T-helper 9 cell (primary cell): Measurements from ENCODE around the gene TIMP3.

Source experiments
- DNase-seq: peaks from one replicate; pipeline ENCODE4 v3.0.0-alpha.2; 2020

TIMP3 gene

GRCh38 chr22:32809786-32810554, 8.5 kb downstream of the TIMP3 start:
- no peak for DNase-seq

GRCh38 chr22:32810555-32811133, 9.1 kb downstream of the TIMP3 start:
- DNase-seq, result no peak

- DNase-seq, result no peak
Measured at GRCh38 chr22:32811788-32812545, 10.5 kb downstream of the TIMP3 start.

GRCh38 chr22:32814285-32814860, 12.9 kb downstream of the TIMP3 start:
- DNase-seq, result no peak

- no peak for DNase-seq
Measured at GRCh38 chr22:32815059-32815458, 13.6 kb downstream of the TIMP3 start.

GRCh38 chr22:32815943-32816342, 14.4 kb downstream of the TIMP3 start:
- no peak for DNase-seq

- DNase-seq, result no peak
Measured at GRCh38 chr22:32817137-32817730, 15.7 kb downstream of the TIMP3 start.

GRCh38 chr22:32818446-32819115, 17.1 kb downstream of the TIMP3 start:
- no peak for DNase-seq

- DNase-seq, result no peak
Measured at GRCh38 chr22:32819120-32819519, 17.6 kb downstream of the TIMP3 start.

GRCh38 chr22:32820131-32821119, 18.9 kb downstream of the TIMP3 start:
- DNase-seq, result no peak

GRCh38 chr22:32822179-32822877, 20.8 kb downstream of the TIMP3 start:
- DNase-seq, result no peak

GRCh38 chr22:32823024-32823730, 21.7 kb downstream of the TIMP3 start:
- DNase-seq, result no peak

- DNase-seq, result no peak
Measured at GRCh38 chr22:32824531-32825312, 23.2 kb downstream of the TIMP3 start.

GRCh38 chr22:32826537-32826936, 25.0 kb downstream of the TIMP3 start:
- DNase-seq, result no peak

GRCh38 chr22:32827049-32827602, 25.6 kb downstream of the TIMP3 start:
- no peak for DNase-seq

- DNase-seq, result no peak
Measured at GRCh38 chr22:32828150-32828549, 26.6 kb downstream of the TIMP3 start.

GRCh38 chr22:32828561-32828960, 27.1 kb downstream of the TIMP3 start:
- no peak for DNase-seq

- DNase-seq, result no peak
Measured at GRCh38 chr22:32829451-32829851, 27.9 kb downstream of the TIMP3 start.

- DNase-seq, result no peak
Measured at GRCh38 chr22:32830473-32830872, 29.0 kb downstream of the TIMP3 start.
